CD4-positive, alpha-beta T cell treated with Interleukin-15 for 1 hour (primary cell): ENCODE data around the gene SGMS1.
"Not testable (repeated sequence)": the region's sequence is repeated elsewhere in the genome, so short reads cannot be mapped to it uniquely, and the experiment has no call there.

Source experiments
- DNase-seq: peaks from one replicate; pipeline ENCODE4 v3.0.0-alpha.2; 2020

SGMS1 gene

DNA sequence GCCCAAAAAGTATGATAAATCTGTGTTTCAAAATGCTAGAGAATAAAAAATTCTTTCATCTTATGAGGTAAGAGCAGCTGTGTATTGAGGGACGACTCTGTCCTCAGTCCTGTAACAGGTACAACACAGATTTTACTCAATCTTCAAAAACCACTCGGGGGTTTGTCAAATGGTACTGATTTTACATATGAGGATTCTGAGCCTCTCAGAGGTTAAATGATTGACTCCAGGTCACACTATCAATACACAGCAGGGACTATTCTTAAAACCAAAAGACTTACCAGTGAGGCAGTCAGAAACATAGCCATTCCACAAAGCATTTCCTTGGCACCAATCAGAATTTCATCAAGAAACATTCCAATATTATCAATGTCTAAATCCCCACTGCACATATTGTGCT, 95.5 kb downstream of the SGMS1 start:
- DNase-seq, result no peak

DNA sequence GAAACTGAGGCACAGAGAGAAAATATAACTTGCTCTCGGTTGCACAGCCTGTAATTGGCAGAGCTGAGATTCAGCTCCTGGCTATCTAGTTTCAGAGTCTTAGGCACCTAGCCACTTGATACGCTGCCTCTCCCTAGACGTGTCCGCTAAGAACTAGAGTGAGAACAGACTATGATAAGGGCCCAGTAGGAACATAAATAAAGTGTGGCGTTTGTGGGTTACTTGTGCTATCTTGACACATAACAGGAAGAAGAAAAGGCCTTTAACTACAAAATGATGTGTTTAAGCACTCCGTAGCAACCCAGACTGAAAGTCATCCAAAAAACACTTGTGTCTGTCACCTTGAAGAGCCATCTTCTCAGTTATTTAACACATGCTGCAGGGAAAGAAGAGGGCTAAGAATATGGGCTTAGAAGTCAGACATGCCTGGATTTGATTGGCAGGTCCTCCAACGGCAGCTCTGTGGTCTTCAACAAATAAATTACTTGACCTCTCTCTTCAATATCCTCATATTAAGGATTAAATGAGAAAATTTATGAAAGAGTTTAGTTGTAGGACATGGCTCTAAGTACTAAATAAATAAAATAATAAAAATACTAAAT, 96.2 kb downstream of the SGMS1 start:
- DNase-seq, result no peak

DNA sequence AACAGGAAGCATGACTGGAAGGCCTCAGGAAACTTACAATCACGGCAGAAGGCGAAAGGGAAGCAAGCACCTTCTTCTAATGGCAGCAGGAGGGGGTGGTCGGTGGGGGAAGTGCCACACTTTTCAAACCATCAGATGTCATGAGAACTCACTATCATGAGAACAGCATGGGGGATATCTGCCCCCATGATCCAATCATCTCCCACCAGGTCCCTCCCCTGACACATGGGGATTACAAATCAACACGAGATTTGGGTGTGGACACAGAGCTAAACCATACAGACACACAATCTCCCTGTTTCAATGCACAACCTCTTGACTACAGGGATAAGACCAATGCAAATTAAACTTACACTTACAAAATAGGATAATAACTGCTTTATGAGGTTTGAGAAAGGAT, 97.6 kb downstream of the SGMS1 start:
- DNase-seq, result no peak

DNA sequence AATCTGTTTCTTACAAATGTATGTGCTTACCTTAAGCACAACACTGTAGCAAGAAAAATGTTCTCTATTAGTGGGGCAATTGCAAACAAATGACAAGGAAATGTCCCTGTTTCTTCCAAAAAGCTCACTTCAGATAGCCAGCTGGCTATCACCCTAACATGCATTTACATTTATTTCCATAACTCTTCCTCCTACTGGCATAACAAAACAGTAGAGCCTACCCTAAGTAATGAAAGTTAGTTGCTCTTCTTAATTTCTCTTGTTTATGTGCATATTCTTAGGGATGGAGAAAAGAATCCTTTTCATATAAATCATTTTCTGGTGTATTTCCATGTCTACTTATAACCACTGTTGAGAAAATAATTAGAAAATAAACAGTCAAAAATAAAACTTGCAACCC, 100.4 kb downstream of the SGMS1 start:
- no peak for DNase-seq

DNA sequence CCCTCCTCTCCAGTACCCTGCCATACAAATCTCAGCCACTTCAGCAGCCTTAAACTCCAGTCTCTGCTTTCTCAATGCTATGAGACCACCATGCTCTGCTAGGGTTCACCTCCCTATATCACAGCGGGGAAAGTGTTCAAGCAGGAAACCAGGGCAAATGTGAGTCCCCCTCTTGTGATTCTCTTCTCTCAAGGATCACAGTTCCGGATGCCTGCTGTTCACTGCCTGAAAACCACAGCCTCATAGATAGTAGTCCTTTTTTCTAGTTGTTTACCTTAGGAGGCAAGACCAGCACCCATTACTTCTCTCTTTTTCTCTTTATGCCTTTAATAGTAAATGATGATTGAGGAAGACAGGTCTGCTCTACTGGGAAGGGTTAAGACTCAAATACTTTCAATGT, 100.8 kb downstream of the SGMS1 start:
- no peak for DNase-seq

- DNase-seq, result no peak
These were observed 103.6 kb downstream of the SGMS1 start for GRCh38 chr10:50520115-50520514.

GRCh38 chr10:50517626-50518025, 106.1 kb downstream of the SGMS1 start:
- DNase-seq, result no peak

- DNase-seq, result no peak
These were observed 107.6 kb downstream of the SGMS1 start for GRCh38 chr10:50516171-50516570.

GRCh38 chr10:50515420-50515819, 108.3 kb downstream of the SGMS1 start:
- DNase-seq, result no peak

- no peak for DNase-seq
These were observed 108.8 kb downstream of the SGMS1 start for GRCh38 chr10:50514995-50515394.

- DNase-seq, result no peak
These were observed 109.8 kb downstream of the SGMS1 start for GRCh38 chr10:50513956-50514355.

DNA sequence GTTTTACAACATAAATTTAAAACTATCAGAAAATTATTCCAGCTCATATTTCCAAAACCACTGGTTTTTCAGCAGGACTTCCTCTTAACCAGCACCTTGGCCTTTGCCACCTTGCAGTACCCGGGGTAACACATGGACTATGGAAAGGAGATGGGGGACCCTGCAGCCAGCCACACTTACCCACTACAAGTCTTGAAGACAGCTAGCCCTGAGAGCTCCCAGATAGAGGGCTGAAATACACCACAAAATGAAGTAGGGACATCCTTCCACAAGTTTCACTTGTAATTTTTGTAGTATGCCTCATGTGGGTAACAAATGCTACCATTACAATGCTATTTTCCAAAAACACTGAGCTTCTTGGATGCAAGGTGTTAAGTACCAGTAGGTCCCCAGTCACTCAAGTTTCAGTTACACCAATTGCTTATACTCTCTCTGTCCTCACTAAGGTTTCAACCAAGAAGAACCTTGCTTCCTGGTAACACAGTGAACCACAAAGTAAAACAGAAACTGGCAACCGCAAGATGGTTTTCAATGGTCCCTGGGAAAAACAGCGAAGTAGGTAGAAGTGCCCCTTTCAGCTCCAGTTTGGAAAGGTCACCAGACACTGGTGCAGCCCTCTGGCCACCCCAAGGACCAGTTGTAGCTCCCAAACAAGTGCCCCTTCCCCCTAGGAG, 110.9 kb downstream of the SGMS1 start:
- DNase-seq, result no peak

DNA sequence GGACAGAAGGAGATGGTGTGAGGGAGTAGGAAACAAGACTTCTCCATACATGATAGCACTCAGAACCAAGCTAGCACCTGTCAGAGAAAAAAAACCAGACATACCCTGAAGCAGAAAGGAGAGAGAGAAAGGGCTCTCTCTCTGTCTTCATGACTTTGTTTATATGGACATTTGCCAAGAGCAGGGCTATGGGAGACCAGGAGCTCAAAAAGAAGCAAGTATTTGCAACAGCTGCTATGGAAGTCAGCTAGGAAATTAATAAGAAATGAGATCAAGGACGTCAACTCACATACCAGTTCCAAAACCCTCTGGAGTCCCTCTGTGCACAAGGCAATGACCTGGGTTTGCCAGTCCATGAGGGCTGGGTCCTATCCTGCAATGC, 111.6 kb downstream of the SGMS1 start:
- DNase-seq, result no peak

- DNase-seq, result no peak
These were observed 112.1 kb downstream of the SGMS1 start for GRCh38 chr10:50511492-50512213.

GRCh38 chr10:50510517-50511473, 113.0 kb downstream of the SGMS1 start:
- DNase-seq, result no peak

DNA sequence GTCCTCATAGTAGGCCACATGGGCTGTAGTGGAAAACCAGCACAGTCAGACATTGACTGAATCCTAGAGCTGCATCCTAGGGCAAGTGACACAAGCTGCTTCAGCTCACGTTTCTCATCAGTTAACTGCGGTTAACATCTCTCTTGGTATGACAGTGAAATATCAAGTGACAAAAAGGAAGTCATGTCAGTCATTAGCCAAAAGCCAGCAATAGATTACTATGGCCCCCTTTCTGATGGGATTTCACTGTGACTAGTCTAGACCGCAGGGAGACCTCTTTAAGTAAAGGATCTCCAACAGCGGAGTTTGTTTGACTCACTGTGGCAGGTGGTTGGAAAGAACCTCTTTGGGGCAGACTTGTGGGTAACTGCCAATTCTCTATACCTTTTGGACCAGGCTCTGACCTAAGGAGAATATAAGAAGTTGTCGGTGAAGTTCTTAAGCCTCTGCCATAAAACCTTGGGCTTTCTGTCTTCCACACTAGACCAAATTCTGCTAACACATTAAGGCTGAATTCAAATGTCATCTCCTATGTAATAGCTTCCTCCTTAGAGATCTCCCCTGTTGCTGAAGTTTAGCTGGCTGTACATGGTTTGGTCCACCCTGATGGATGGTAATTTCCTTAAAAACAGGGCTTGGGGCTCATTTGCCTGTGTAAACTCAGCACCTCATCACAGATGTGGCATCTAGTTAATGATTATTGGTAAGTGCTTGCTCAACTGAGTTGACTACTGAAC, 115.3 kb downstream of the SGMS1 start:
- DNase-seq, result no peak

DNA sequence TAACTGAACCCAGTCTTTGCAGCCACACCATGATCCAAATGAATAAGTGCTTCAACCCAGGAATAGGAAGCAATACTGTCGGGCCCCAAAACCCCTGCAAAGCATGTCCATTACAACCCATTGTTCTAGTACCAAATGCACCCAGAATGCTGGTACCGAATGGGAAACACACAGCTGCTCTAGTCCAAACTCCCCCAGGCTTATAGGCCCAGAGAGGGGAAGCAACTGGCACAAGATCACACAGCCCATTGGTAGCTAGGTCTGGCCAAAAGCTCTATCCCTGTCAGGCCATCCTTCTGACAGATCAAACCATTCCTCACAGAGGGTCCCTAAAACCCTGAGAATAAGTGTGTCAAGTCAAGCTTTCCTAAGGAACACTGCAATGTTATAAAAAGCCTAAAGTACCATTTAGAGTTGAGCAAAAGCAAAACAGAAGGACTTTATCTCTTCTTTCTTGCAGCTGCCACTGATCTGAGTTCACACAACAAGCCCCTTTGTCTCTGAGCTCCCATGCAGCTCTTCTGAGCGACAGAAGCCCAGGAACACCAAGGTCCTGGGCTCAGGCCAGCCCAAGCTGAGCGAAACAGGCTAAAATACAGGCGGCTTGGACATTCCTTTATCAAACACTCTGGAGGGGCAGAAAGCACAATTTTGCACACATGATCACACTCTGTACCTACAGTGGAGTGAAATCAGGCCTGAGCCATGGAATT, 116.7 kb downstream of the SGMS1 start:
- no peak for DNase-seq

- no peak for DNase-seq
These were observed 119.4 kb downstream of the SGMS1 start for GRCh38 chr10:50504389-50504788.

- no peak for DNase-seq
These were observed 120.0 kb downstream of the SGMS1 start for GRCh38 chr10:50503661-50504320.

GRCh38 chr10:50503156-50503555, 120.6 kb downstream of the SGMS1 start:
- DNase-seq, result not testable (repeated sequence)

DNA sequence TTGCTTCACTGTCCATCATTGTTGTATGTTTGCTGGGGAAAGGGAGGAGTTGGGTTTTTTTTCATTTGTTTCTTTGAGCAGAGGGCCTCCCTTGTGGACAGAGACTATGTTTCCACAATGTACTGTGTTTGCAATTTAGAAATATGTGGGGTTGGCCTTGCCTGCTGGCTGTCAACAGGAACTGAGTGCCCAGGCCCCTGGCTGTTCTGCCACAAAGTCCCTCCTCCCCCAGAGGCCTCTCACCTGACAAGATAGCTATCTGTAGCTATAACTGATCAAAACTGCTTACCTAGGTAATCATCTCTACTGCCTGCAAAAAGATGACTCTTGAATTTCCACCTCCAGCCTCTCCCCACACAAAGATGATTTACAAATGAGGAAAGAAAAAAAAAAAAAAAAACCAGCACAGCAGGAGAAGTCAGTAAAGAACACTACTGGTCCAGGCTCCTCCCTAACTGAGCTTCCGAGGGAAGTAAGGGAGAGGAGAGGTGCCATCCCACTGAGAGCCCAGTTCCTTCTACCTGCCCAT, 121.8 kb downstream of the SGMS1 start:
- DNase-seq, result no peak
